ENCODE data around the gene DBX1.

DNA sequence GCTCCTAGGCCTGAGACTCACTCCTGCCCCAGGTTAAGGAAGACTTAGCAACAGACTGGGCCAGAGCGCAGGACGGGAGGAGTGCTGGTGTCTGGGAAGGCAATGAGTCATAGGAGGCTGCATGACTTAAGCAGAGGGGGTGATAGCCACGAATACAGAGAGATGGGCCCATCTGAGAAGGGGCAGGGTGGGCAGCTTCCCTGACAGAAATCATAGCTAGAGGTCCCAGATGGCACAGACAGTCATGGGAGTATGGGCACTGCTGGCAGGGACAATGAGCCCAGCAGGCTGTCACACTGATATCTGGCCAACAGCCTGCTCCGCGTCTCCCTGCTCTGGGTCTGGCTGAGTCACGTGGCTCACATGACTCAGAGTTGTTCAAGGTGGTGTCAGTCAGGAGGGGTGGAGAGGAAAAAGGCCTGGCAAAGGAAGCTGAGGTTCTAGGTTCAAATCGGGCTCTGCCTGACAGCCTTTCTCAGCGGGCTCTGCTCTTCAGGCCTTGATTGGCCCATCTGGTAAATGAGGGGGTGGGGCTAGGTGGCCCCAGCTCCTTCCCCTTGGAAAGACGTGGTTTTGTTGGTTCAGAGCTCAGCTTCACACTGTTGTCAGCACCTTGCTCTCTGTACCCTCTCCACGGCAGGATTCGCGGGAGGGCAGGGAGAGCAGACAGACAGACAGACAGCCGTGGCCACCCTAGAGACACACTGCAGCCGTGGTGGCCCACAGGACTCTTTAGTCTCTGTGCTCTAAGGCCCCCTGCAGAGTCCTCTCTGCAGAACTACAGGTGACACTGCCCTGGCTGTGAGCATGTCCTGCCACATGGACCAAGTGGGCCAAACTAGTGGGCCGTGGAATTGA, 47.8 kb downstream of the DBX1 start:
- TF ChIP-seq CTCF (IDR thresholded peaks at IDR 0.05) (no peak), POLR2AphosphoS5 (IDR thresholded peaks at IDR 0.05) (peak; percentile 68), POLR2A (IDR thresholded peaks at IDR 0.05) (no peak), EP300 (IDR thresholded peaks at IDR 0.05) (no peak)
